Right hindlimb (tissue), 1 donor: Measurements from ENCODE around the gene GRXCR1.

Experiments
- DNase-seq: peaks from one replicate; pipeline ENCODE4 v3.0.0-alpha.2; 2018

Gene GRXCR1

DNA sequence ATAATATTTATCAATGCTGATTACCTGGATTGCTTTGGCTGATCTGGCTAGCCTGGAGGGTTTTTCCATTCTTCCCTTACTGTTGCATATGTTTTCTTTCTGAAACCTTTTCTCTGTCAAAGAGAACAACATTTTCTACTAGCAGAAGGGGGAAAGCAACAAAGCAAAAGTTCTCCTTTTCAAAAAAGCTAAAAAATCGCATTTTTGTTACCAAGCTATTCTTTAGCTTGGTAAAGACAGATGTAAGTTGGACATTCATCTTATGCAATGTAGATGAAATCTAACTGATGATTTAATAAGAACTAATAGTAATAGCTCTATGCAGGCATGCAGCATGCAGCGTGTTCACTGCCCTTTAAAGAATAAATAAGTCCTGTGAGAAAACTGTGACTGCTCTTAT is at the start of gene GRXCR1:
TSS of gene GRXCR1 (plus strand) at position 301 of the 400 bp plus-strand sequence. CDS start 554 bp downstream, outside the sequence.
- no peak for DNase-seq

DNA sequence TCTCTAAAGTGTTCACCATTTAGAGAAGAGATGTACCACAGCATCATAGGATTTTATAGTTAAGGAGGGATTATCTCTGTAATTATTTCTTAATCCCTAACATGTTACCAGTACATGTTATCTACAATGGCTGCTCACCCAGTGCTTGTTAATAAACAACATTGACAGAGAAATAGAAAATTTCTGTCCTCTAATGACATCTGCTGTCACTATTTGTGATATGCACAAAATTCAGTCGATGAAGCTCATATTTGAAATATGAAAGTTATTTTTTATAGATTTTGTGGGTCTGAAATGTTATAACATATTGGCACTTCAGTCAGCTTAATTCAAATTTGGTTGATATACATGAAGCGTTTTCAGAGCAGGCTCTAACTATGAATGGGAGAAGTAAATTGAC is 48.8 kb upstream of the GRXCR1 start:
- no peak for DNase-seq

DNA sequence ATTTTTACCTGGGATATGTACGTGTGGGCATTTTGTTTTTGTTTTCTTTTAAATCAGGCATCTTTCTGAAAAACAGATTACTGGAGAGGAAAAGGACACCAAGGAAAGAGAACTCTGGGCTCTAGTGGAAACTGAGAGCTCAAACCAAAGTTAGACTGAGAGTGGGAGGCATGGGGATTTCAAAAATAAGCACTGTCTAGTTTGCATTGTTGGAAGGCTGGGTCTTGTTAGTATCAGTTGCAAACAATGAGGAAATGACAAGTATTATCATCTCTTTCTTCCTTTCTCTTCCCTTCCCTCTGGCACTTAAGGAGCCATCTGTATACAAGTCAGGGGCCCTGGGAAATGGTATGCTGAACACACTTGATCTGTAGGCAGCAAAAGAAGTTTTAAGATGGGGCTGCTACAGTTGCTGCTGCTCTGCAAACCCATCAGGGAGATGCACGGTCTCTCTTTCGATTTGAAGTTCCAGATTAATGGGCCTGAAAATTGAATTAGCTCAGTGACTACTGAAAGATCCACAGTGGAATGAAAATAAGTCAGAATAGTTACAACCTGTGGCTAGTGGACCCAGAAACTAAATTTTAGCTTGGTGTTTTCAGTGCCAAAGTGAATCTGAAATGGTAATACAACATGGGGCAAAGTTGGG is 48.0 kb upstream of the GRXCR1 start:
- DNase-seq, result no peak

DNA sequence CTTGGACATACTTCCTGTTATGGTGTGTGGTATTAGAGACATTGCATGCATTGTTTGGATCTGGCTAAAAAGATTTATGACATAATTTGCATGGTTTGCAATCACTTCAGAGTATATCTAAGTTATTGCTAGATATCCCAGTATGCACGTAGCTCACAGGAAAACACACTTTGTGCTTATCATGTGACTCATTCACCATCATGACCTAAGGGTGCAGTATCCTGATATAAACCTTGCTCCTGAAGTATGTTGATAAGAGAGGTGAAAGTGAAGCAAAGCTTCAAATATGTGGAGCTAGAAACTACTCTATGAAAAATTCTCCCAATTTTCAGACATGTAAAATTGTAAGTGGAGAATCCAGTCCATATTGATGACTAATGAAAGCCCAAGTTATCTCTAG is 46.9 kb upstream of the GRXCR1 start:
- DNase-seq, result no peak

DNA sequence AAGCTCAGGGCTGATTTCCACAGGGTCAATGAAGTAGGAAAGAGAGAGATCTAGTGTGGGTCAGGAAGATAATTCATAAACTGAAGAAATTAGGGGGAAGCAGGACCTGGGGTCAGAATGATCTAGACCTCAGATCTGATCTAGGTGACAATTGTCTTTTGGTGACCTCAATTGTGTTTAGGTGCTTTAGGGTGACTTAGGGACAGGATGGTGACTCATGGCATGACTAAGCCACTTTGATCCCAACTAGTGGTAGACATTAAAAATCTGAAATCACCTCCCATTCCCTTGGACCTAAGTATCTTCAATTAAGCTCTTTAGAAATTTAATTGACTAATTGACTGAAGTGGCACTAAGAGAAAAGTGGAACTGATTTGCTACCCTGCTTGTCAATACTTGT is 36.7 kb upstream of the GRXCR1 start:
- no peak for DNase-seq

DNA sequence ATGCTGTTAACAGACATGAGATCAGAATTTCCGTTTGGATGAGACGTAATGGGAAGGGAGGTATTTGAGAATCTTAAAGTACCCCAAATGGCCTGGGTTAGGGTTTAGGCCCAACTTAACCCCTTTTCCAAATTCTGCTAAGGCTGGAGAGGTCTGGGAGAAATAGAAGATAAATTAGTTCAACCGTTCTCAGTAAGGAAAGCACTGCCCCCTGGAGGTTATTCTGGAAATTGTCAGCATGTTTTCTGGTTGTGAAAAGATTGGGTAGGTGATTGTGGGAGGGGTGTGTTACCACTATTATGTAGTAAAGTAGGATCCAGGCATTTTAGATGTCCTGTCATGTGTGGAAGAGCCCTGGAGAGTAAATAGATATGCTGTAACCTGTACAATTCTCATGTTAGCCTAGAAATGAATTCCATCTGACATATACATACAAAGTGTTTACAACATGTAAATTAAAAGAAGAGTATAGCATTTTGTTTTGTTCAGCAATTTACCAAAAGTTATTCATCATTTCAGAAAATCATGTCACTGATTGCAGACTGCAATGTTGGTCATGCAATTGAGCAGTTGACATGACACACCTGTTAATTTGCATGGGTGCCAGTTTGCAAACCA is 26.8 kb upstream of the GRXCR1 start:
- peak; percentile 29 for DNase-seq

DNA sequence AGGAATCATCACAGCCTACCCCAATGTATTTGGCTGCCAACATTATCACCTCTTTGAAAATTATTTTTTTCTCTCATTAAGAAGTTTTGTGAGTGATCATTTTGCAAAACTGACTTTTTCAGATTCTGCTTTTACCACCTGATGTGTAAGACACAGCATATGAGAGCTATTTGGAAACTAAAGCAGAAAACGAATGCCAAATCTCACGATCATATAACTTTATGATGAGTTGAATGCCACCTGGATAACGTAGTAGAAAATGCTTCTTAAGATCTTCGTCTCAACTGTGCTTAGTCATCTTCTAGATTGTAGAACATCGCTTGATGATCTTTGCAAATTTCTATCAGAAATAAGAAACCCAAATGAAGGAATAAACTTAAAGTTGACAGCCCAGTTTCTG is 21.3 kb upstream of the GRXCR1 start:
- no peak for DNase-seq

DNA sequence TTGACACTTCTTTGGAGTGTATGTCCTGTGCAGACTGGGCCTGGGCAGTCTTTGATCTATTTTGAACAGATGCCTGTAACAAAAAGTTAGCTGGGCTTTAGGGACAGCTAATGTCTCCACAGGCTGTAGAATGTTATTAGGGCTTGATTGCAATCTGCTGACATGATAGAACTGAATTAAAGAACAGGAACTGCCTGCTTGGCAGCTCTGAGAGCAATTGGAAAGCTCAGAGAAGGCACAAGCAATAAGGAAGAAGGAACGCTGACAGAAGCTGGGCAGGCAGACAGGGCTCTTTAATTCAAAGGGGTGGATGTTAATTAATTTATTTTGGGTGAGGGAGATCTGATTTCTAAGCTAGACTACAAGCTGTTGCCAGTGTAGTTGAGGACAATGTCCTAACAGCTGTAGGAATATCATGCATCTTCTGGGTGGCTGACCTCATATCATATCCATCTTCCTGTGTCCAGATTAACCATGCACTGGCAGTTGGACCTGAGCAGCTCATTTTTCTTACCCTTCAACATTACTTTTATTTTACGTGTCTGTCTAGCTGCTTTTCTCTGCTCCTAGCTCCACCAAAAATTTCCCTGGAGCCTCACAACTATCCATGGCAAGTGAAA is 20.7 kb upstream of the GRXCR1 start:
- no peak for DNase-seq

DNA sequence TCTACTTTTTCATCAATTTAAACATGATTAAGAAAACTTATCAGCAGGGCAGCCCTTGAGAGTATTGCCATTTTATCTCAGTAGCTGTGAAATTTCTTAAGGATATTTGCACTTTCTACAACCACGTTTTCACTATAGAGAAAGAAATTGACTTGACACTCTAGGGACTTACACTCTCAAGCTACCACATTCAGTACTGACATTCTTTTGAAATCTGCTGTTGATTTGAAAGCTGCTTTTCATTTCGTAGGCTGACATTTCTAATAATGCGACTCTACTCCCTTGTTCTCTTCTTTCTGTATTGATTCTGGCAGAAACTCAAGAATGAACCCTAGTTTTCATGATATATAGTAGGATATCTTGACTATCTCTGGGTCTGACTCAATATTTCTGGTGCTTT is 13.7 kb upstream of the GRXCR1 start:
- DNase-seq, result no peak

DNA sequence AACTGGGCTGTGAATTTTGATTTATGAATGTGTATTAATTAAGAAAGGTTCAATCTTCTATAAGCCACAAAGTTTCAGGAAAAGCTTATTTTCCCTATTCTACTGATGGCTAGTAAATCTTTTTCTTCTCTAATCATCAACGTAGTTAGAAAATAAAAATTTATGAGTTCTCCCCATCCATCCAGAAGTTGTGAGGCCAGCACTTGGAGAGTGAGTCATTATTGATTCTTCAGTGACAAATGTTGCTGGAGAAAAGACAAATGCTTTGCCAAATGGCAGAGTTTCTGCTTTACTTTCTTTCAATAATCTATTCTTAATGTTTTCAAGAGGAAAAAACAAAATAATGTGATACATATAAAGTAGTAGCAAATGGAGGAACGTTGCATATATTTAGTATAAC is 11.3 kb upstream of the GRXCR1 start:
- DNase-seq, result no peak

DNA sequence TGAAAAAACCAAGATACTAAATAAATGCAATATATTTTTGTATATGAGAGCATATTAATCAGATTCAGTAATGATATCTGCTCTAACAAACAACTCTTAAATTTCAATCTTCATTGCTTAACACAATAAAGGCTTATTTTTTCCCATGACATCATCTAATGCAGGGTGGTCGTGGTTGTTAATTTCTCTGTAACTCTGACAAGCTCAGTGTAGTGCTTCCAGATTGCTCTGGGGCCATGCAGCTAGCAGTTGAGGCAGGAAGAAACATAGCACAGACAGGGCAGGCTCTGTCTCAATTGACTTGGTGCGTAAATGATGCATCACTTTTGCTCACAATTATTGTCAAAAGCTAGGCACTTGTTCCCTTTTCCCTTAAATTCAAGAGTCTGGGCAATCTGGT is 869 bp upstream of the GRXCR1 start:
- DNase-seq, result no peak

DNA sequence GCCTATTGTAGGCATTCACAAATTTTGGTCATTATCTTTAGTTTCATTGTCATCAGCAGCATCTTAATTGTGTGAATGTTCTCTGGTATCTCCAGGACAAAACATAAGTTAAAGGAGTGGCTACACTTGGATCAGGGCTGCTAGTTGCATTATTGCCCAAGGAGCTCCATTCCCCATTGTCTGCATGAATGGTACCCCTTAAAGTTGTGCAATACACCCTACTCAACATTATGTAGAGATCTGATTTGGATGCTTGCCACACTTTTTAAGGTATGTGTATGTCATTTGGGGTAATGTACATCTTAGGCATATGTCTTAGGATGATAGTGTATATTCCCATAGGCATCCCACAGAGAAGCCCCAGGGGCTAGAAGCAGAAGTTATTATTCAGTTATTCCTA is 2.9 kb downstream of the GRXCR1 start:
- no peak for DNase-seq

DNA sequence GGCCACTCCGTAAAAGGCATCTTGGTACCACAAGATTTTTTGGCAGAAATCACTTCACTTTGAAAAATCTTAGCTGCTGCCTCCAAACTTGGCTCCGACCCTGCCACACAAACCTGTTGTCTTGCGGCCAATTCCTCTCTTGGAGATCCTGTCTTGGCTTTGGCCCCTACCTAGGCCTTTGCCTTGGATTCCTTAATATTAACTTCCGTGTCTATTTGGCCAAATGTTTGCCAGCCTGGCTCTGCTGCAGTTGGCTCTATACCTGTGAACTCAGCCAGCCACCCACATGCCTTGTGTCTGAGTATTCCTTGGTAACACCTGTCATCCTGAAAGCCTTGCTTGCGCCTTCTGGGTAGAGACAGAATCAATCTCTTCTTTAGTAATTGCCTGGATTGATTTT is 12.5 kb downstream of the GRXCR1 start:
- DNase-seq, result no peak

DNA sequence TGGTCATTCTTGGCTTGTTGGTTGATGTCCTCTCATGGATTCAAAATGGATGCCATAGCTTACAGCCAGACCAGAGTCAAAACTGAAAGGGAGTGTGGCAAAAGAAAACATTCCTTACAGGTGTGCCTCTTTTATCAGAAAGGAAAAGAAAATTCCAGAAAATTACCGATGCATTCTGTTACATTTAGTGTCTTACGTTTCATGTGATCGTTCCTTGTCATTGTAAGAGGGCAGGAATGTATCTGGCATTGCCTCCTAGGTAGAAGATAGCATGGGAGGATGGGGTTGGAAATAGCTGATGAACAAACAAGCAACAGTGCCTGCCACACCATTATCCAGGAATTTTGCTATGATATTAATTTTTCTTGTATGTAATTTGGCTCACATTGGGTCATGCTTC is 13.1 kb downstream of the GRXCR1 start:
- DNase-seq, result no peak

DNA sequence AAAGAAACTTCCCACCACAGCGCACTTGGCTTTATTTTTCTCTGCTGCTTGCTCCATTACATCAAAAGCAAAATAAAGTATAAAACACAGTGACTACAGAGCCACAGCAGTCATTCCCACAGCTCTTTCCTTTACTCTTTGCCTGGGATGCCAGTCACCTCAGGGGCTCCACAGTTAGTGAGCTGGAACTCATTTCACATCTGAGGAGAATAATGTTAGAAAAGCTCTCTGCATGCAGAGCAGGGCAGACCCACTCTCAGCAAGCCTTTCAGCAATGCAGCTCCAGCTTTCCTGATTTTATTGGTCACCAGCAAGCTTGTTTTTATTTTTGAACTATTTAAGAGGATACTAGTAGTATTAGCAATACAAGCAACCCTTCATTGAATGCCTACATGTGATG is 13.8 kb downstream of the GRXCR1 start:
- DNase-seq, result no peak

DNA sequence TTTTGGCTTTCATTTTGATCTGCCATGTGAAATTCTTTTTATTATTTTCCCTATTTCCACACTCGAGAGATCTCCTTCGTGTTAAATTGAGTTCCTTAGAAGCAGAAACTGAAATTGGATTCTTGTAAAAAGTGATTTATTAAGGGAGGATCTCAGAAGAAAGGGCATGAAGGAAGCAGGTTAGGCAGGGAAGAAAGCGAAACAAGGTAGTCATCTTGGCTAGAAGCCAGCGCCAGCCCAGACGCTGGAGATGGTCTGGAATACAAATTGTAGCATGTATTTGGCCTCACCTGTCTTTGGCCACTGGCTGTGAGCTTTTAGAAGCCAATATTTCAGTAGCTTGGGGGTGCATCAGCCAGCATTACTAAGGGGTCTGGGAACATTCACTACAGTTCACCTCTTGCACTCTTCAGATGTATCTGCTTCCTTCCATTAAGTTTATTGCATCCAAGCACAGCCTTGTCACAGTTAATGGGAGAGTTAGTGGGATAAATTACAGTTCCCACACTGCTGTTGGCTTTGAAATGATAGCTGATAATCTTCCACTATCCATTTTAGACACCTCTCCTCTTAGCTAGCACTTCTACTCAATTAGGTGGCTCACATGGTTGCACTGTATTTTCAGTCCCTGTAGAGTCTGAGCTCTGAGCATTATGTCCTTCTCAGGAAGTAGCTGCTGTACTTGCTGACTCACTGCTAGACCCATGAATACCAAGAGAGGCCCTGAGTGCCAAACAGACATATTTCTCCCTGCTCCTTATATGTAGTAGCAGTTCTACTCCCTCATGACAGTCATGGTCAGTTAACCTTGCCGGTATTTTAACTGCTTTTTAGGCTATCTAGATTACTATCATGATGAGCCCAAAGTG is 14.6 kb downstream of the GRXCR1 start:
- DNase-seq, result no peak

DNA sequence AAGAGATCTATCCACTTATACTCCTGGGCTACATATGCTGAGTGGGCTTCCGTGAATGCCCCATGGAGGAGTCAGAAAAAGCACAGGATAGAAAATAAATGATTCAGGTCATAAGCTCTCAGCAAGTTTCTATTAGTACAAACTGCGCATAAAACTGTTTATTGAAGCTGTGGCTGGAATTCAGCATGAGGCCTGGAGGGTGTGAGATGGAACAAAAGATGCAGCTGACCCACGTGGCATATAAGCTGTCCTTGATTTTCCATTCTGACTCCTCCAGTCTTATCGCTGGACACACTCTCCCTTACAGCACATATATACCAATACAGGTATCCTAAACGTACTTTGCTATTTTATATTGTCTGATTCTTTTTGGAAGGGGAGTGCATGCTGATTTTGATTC is 17.9 kb downstream of the GRXCR1 start:
- no peak for DNase-seq

DNA sequence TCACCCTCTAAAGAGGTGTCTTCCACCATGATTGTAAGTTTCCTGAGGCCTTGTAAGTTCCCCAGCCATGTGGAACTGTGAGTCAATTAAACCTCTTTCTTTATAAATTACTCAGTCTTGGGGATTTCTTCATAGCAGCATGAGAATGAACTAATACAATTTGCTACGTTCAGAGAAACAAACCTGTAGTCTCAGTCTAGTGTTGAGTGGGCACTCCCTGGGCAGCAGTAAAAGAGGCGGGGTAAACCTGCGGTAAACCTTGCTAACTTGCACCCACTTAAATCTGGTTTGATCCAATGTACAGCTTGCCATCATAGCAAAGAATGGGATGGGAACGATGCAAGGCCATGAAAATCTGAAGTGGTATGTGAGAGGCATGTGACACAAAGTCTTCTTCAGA is 22.4 kb downstream of the GRXCR1 start:
- no peak for DNase-seq

DNA sequence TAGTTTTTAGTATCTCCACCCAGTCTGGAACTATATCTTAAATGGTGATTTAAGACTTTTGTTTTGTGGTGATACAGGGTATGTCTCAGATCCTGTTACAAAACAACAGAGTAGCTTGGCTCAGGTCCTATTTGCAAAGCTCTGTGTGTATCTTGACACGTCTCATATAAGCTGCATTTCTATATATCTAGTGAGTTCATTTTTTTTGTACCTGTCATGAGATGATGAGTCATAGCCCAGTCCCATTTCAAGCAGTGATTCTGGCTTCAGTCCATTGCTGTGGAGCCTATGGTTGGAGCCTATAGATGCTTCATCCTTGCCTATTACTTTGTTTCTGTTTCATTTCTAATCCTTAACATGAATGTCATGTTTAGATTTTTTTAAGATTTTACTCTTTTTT is 23.0 kb downstream of the GRXCR1 start:
- DNase-seq, result no peak

DNA sequence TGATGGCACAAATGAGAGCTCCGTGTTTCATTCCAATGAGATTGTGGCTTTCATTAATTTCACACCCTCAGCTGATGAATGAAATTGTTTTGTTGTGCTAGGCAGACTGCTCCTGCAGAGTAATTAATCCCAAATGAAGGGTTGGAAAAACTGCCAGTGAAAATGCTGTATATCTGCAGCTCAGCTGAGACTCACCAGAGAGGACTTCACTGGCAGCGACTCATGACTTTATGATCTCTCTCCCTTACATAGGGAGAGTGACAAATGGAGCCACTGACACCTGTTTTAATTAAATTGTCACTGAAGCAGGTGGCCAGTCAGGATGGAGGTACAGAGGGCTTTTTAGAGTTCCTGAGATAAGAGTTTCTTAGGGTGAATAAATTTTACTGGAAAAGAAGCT is 24.8 kb downstream of the GRXCR1 start:
- DNase-seq, result no peak

DNA sequence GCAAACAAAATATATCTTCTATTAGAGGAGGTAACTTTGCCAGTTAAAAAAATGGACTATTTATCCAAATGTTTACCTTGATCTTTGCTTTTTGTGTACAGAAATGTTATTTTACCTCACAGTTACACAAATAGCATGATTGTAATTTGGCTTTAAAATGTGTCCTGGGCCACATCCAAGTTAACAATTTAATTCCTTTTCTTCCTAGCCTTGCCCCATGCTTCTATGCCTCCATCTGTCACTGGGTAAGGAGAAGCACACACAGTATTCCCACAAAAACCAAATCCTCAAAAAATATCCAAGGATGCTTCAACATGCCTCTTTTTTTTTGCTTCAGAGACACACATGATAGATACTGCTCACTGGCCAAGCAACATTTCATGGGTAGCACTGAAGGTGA is 30.9 kb downstream of the GRXCR1 start:
- DNase-seq, result no peak

DNA sequence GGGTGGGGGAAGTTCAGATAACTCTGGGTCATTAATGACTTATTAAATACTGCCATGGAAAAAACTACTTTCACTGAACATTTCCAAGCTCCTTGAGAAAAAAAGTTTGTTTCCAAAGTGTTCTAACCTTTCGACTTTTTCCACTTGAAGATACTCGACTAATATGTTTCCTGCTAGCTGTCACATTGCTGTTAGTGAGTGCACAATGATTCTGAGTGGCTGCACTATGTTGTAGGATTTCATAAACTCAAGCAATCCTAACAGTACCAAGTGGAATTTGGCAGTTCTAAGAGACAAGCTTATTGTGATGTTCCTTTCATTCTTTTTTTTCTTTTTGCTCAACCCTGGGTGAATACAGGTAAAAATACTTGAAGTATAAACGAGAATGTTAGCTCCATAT is 33.4 kb downstream of the GRXCR1 start:
- no peak for DNase-seq

DNA sequence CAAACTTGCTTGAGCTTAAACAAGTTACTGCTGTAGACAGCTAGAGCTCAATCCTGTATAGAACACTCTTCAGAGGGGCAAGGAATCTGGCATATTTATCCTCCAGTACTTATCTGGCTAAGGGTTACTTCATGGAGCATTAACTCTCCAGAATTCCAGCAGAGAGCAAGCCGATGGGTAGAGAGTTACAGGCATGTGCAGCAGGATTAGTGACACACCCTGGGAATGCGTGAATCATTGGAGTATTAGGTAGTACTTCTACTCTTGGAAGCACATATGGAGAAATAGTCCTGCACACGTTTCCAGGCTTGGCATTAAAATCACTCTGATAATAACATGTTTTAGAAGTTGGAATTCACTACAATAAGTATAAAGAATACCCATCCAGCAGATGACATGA is 35.4 kb downstream of the GRXCR1 start:
- DNase-seq, result no peak

DNA sequence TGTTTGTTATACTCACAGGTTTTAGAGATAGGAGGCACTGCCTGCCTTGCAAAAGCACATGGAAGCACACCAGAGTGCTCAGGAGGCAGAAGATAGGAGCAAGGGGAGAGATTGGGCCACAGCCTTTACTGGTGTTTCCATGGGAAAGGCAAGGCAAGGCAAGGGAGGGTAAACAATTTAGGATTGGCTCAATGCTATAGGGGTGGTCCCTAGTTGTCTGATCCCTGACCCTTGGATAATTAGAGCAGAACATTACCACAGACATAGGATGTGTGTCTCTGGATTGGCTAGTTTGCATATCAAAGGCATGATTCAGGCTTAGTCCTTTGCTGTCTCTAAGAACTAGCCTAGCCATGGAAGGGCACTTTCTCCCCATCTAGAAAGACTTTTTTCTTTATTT is 36.1 kb downstream of the GRXCR1 start:
- DNase-seq, result no peak
